Psoas muscle (tissue), 8 donors: Measurements from ENCODE around the gene CCRL2. TPM values are rescaled to one million over a fixed set of nuclear protein-coding genes. Genes with fewer than 3 reads are reported as not detected.

Source experiments
- ATAC-seq, 4 donors: fragments of 200-7000 bp; cut with Tn5 transposase; one replicate each; pipeline ENCODE4 v1.9.1; 2020; ENCODE audit warnings: moderate library complexity in 3 of 4, mild to moderate bottlenecking in 2 of 4
- DNase-seq, 2 donors: peaks; one replicate each; pipeline ENCODE4 v3.0.0-alpha.2; 2020
- H3K27ac ChIP-seq: fragments of 200-600 bp; one replicate; pipeline ENCODE4 v1.8.0; 2022
- H3K27me3 ChIP-seq, 3 donors: fragments of 200-600 bp in 1 of 3; one replicate each; pipeline versions ENCODE4 v1.6.1 to v1.8.0; 2013 to 2022; ENCODE audit warnings: low read length in 2 of 3, mild to moderate bottlenecking in 2 of 3, moderate library complexity in 1 of 3; ENCODE audit not compliant: insufficient read depth in 3 of 3
- H3K36me3 ChIP-seq, 2 donors: fragments of 200-600 bp in 1 of 2; one replicate each; pipeline versions ENCODE4 v1.6.1 to v1.8.0; 2013 to 2022; ENCODE audit warnings: low read depth in 1 of 2, mild to moderate bottlenecking in 1 of 2, moderate library complexity in 1 of 2; ENCODE audit not compliant: insufficient read depth in 1 of 2
- H3K4me1 ChIP-seq: fragments of 200-600 bp; one replicate; pipeline ENCODE4 v1.8.0; 2022
- H3K4me3 ChIP-seq: fragments of 200-600 bp; one replicate; pipeline ENCODE4 v1.8.0; 2022; ENCODE audit warnings: mild to moderate bottlenecking
- H3K9me3 ChIP-seq: fragments of 200-600 bp; one replicate; pipeline ENCODE4 v1.8.0; 2022
- CTCF ChIP-seq: fragments of 200-600 bp; IDR thresholded peaks from one replicate; pipeline ENCODE4 v1.8.0; 2022; ENCODE audit warnings: antibody characterized with exemption
- WGBS, 3 donors: extraction: QIAGEN DNeasy Blood & Tissue Kit; methylation state at CpG; one replicate each; pipeline versions ENCODE4 v1.1.6 to v1.1.7; 2013; 5-methylcytosine and 5-hydroxymethylcytosine counted together
- intact Hi-C, 2 donors: fragments of 100-400 bp; cut with DNase I; formaldehyde crosslinking; loops; one replicate each; pipeline versions ENCODE4 v1.11.0 to v1.14.2; 2022
- polyA plus RNA-seq, 3 donors: library from polyadenylated mRNA; stranded (reverse); fragments of 200-250 nt; gene quantifications; one replicate each; pipeline ENCODE4 v1.2.3, GENCODE V29; 2013
- total RNA-seq, 4 donors: library from RNA; stranded (reverse); fragmentation: NEBNext Ultra II Directional in 2 of 4; extraction: Animal tissue kit (Norgen Biotek cat#: 25700) in 2 of 4; gene quantifications; one replicate each; pipeline versions ENCODE4 v1.2.1 to v1.2.4, GENCODE V29; 2021 to 2023
- donor health status: healthy with polysubstance abuse.
- donor health status: DM: no; HTN: no; CAD: no; lungs with moderate emphysema.
- donor health status: Bipolar disorder and iron deficiency.
- donor health status: healthy.
- donor health status: DM: yes; HTN: yes; CAD: no.
- donor health status: DM: no; HTN: no; CAD: no.
- donor health status: DM: no; HTN: no; CAD: no.
- donor health status: DM: yes; HTN: yes; CAD: no.

Gene CCRL2
- total and polyA plus RNA-seq, 7 donors = 0.55 to 1.8 (median 1.1) TPM

- intact Hi-C loops = loop anchor here in 1 of 2 donors (10.0 kb wide), 1 partner anchor 246 kb away; no protein-coding TSS in a partner anchor
These were observed 46.2 kb upstream of the CCRL2 start for GRCh38 chr3:46360907-46361306.

GRCh38 chr3:46361408-46362283 lies 45.4 kb upstream of the CCRL2 start:
- Histone ChIP-seq H3K4me3 (no peak overlapping the region), H3K9me3 (no peaks in the 10 kb centered on the region), H3K4me1 (peaks cover 10% of the 10 kb centered on the region), H3K27me3 (no peaks in the 10 kb centered on the region), H3K36me3 (no peaks in the 10 kb centered on the region), H3K27ac (no peak overlapping the region)
- ATAC-seq (peak; percentile 87 to 94 (median 88)), DNase-seq (peak in 1 of 2 donors; percentile 36)
- intact Hi-C loops = loop anchor here in 1 of 2 donors (10.0 kb wide), 1 partner anchor 247 kb away; no protein-coding TSS in a partner anchor
- no peak for TF ChIP-seq CTCF
- WGBS, 3 donors = 36 to 50% (median 37%) methylated on average over 8 of the region's 8 CpGs

More at GRCh38 chr3:46360907-46361306, 46.2 kb upstream of the CCRL2 start:
- TF ChIP-seq CTCF = no peak
- Histone ChIP-seq H3K27me3 (no peaks in the 10 kb centered on the region), H3K9me3 (no peaks in the 10 kb centered on the region), H3K27ac (no peak overlapping the region), H3K4me1 (peaks cover 10% of the 10 kb centered on the region), H3K36me3 (no peaks in the 10 kb centered on the region), H3K4me3 (no peak overlapping the region)
- WGBS, 3 donors = 57 to 65% (median 65%) methylated on average over 6 of the region's 6 CpGs
- ATAC-seq (peak in 2 of 4 donors; percentile 21 to 31), DNase-seq (peak in 1 of 2 donors; percentile 22)

DNA sequence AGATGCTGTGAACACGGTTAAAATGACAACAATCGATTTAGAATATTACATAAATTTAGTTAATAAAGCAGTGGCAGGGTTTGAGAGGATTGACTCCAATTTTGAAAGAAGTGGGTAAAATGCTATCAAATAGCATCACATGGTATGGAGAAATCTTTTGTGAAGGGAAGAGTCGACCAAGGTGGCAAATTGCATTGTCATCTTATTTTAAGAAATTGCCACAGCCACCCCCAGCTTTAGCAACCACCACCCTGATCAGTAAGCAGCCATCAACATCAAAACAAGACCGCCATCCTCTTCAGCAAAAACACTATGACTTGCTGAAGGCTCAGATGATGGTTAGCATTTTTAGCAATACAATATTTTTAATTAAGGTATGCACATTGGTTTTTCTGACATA lies 42.0 kb upstream of the CCRL2 start:
- peaks cover 3% of the 10 kb centered on the region for H3K4me1 ChIP-seq
- intact Hi-C loops = loop anchor here in 1 of 2 donors (10.0 kb wide), 1 partner anchor 250 kb away; no protein-coding TSS in a partner anchor
- H3K9me3 ChIP-seq = no peaks in the 10 kb centered on the region
- H3K36me3 ChIP-seq = no peaks in the 10 kb centered on the region
- peaks cover 0 to 4% (median 2%) of the 10 kb centered on the region in 3 donors for H3K27me3 ChIP-seq
- no peak for TF ChIP-seq CTCF
- no peak for ATAC-seq
- no peak overlapping the region for H3K4me3 ChIP-seq
- no peak overlapping the region for H3K27ac ChIP-seq
- WGBS, 3 donors = 86 to 89% (median 88%) methylated on average over 4 of the region's 4 CpGs
- no peak for DNase-seq

DNA sequence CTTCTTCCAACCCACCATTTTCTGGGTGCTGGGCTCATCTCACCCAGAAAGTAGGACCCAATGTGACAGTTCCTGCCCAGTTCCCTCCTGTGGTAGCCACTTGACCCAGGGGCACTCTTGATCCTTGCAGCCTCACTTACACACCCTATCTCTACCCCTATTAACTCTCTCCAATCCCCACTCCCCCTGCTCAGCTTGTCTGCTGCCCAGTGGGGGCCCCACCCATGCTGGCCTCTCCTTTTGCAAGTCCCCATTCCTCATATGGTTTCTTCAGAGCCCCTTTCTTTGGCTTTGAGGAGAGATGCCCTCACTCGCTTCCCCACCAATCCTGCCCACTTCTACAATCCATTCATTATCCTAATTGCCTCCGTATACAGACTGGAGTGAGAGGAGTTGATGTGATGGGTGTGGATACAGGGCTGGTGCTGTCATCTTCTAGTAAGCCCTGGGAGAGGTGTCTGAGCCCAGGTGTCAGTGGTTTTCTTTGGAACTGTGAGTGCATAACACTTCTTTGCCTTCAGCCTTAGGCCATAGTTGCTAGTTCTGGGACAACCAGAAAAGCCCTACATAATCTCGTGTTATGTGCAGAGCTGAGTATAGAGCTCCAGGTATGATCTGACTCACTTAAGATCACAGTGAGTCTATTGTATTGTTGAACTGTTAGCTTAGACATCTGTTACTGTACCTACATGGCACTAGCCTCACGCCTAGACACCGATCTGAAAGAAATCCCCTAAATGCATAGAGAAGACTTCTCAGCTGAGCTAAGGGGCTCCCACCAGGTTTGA lies 41.1 kb upstream of the CCRL2 start:
- Histone ChIP-seq H3K9me3 (no peaks in the 10 kb centered on the region), H3K27me3 (peaks cover 0 to 4% (median 2%) of the 10 kb centered on the region in 3 donors), H3K4me3 (no peak overlapping the region), H3K27ac (no peak overlapping the region), H3K36me3 (no peaks in the 10 kb centered on the region), H3K4me1 (no peaks in the 10 kb centered on the region)
- WGBS, 3 donors = 94 to 95% (median 95%) methylated on average over 5 of the region's 5 CpGs
- no peak for DNase-seq
- TF ChIP-seq CTCF = no peak
- intact Hi-C loops = loop anchor here in 1 of 2 donors (10.0 kb wide), 1 partner anchor 251 kb away; no protein-coding TSS in a partner anchor
- ATAC-seq = no peak
